ENCODE measurements around the gene PNLIPRP1. TPM values are rescaled to one million over a fixed set of nuclear protein-coding genes. Genes with fewer than 3 reads are reported as not detected.

PNLIPRP1 gene
- polyA plus RNA-seq, 1 donor (not counting 4 experiments of a cell fraction or from before 2014, with no cell fraction given), result not detected

GRCh38 chr10:116545122-116545521, 45.6 kb upstream of the PNLIPRP1 start:
- DNase-seq (ENCODE audit: low read depth, low spot score) (no peak), FAIRE-seq (no peak)
- Histone ChIP-seq H3K79me2 (ENCODE audit: control insufficient read depth, insufficient read depth, low read length) (no peaks in the 10 kb centered on the region), H3K9me1 (ENCODE audit: control insufficient read depth, extremely low read depth, insufficient read depth, low read length) (no peaks in the 10 kb centered on the region), H3K36me3 (ENCODE audit: control insufficient read depth in 2 of 2, extremely low read depth in 1 of 2, insufficient read depth in 2 of 2, low read length in 2 of 2) (no peaks in the 10 kb centered on the region), H3K27me3 (ENCODE audit: control insufficient read depth, extremely low read depth, insufficient read depth, low read length) (no peaks in the 10 kb centered on the region), H3K27ac (ENCODE audit: control insufficient read depth, insufficient read depth, low read length) (no peak overlapping the region), H3K9ac (ENCODE audit: control insufficient read depth, extremely low read depth, insufficient read depth, low read length) (no peak overlapping the region), H2AFZ (ENCODE audit: control insufficient read depth, low read length) (no peak overlapping the region), H4K20me1 (ENCODE audit: control insufficient read depth, extremely low read depth, insufficient read depth, low read length) (no peaks in the 10 kb centered on the region), H3K9me3 (ENCODE audit: control insufficient read depth, low read depth, low read length) (no peaks in the 10 kb centered on the region), H3K4me3 (ENCODE audit: control insufficient read depth in 2 of 3, extremely low read depth in 1 of 3, insufficient read depth in 2 of 3, low read depth in 1 of 3, low read length in 3 of 3) (no peak overlapping the region), H3K4me2 (ENCODE audit: control insufficient read depth, extremely low read depth, insufficient read depth, low read depth, low read length) (no peak overlapping the region), H3K4me1 (ENCODE audit: control insufficient read depth, extremely low read depth, insufficient read depth, low read length) (no peaks in the 10 kb centered on the region)
- TF ChIP-seq EZH2 (IDR thresholded peaks at IDR 0.05; ENCODE audit: low read length) (no peak), CTCF (optimal IDR thresholded peaks at IDR 0.05 in 1 of 3, IDR thresholded peaks at IDR 0.05 in 1 of 3, conservative IDR thresholded peaks at IDR 0.05 in 1 of 3; ENCODE audit: extremely low read depth in 1 of 3, insufficient read depth in 2 of 3, low read length in 3 of 3) (no peak)
- dilution Hi-C loops (cut with MboI; ENCODE audit: extremely low pct_ligation_motif_present, low sequenced_read_pairs), result no loop called here

- Histone ChIP-seq H3K4me3 (ENCODE audit: control insufficient read depth in 2 of 3, extremely low read depth in 1 of 3, insufficient read depth in 2 of 3, low read depth in 1 of 3, low read length in 3 of 3) (no peak within 1 kb of the TSS), H3K9me1 (ENCODE audit: control insufficient read depth, extremely low read depth, insufficient read depth, low read length) (no peaks in the 10 kb centered on the region), H3K4me1 (ENCODE audit: control insufficient read depth, extremely low read depth, insufficient read depth, low read length) (no peaks in the 10 kb centered on the region), H3K27me3 (ENCODE audit: control insufficient read depth, extremely low read depth, insufficient read depth, low read length) (no peaks in the 10 kb centered on the region), H3K36me3 (ENCODE audit: control insufficient read depth in 2 of 2, extremely low read depth in 1 of 2, insufficient read depth in 2 of 2, low read length in 2 of 2) (no peaks in the 10 kb centered on the region), H3K4me2 (ENCODE audit: control insufficient read depth, extremely low read depth, insufficient read depth, low read depth, low read length) (no peak within 1 kb of the TSS), H3K27ac (ENCODE audit: control insufficient read depth, insufficient read depth, low read length) (no peak within 1 kb of the TSS), H3K9ac (ENCODE audit: control insufficient read depth, extremely low read depth, insufficient read depth, low read length) (no peak within 1 kb of the TSS), H3K9me3 (ENCODE audit: control insufficient read depth, low read depth, low read length) (no peaks in the 10 kb centered on the region), H4K20me1 (ENCODE audit: control insufficient read depth, extremely low read depth, insufficient read depth, low read length) (no peaks in the 10 kb centered on the region), H3K79me2 (ENCODE audit: control insufficient read depth, insufficient read depth, low read length) (no peaks in the 10 kb centered on the region), H2AFZ (ENCODE audit: control insufficient read depth, low read length) (no peak within 1 kb of the TSS)
- DNase-seq (ENCODE audit: low read depth, low spot score) (no peak), FAIRE-seq (no peak)
- dilution Hi-C loops (cut with MboI; ENCODE audit: extremely low pct_ligation_motif_present, low sequenced_read_pairs), result no loop called here
- no peak for TF ChIP-seq EZH2 (IDR thresholded peaks at IDR 0.05; ENCODE audit: low read length)
- no peak for TF ChIP-seq CTCF (optimal IDR thresholded peaks at IDR 0.05 in 1 of 3, IDR thresholded peaks at IDR 0.05 in 1 of 3, conservative IDR thresholded peaks at IDR 0.05 in 1 of 3; ENCODE audit: extremely low read depth in 1 of 3, insufficient read depth in 2 of 3, low read length in 3 of 3)
Observed at GRCh38 chr10:116545756-116546155, 45.0 kb upstream of the PNLIPRP1 start, which contains the start of gene PNLIP. TSS of gene PNLIP (plus strand) at chr10:116545931. CDS start at chr10:116546093, 162 bp downstream.

Measured in keratinocyte (primary cell).